PC-9 (cell line): Measurements from ENCODE around the gene CTDNEP1. TPM values are rescaled to one million over a fixed set of nuclear protein-coding genes. Genes with fewer than 3 reads are reported as not detected.

Source experiments
- BruUV-seq: library from RNA; stranded (reverse); fragments of 400-500 nt; replicated peaks from 2 replicates; lab custom pipeline; 2021; lab: Mats Ljungman, UMichigan
- CTCF ChIA-PET: fragments of 300-600 bp; sonication (Branson Sonifier 250); formaldehyde crosslinking; loops from one replicate; lab custom pipeline; 2022; ENCODE audit warnings: antibody characterized with exemption; lab: Charles Lee
- POLR2A ChIA-PET: fragments of 300-600 bp; sonication (Branson Sonifier 250); formaldehyde crosslinking; loops from one replicate; lab custom pipeline; 2022; ENCODE audit warnings: antibody characterized with exemption; ENCODE audit not compliant: unreplicated experiment; lab: Charles Lee
- DNase-seq, 2 experiments: peaks; one replicate each; pipeline versions ENCODE4 v3.0.0 to v3.0.0-alpha.2; 2015 to 2022; ENCODE audit warnings: mixed read lengths in 1 of 2
- H2AFZ ChIP-seq: fragments of 200-600 bp; sonication (generic); 2 replicates; pipeline ENCODE4 v1.8.1; 2017; ENCODE audit warnings: antibody characterized with exemption
- H3F3A ChIP-seq: fragments of 200-600 bp; sonication (generic); 2 replicates; pipeline ENCODE4 v1.8.1; 2017; ENCODE audit warnings: antibody characterized with exemption, mild to moderate bottlenecking, low read depth; ENCODE audit not compliant: insufficient read depth
- H3K27ac ChIP-seq: fragments of 200-600 bp; sonication (generic); 2 replicates; pipeline ENCODE4 v1.6.1; 2016; ENCODE audit warnings: mixed run types
- H3K27me3 ChIP-seq: fragments of 200-600 bp; sonication (generic); 2 replicates; pipeline ENCODE4 v1.6.1; 2016; ENCODE audit warnings: low read depth, mixed run types; ENCODE audit not compliant: insufficient read depth
- H3K36me3 ChIP-seq: fragments of 200-600 bp; sonication (generic); 2 replicates; pipeline ENCODE4 v1.6.1; 2016; ENCODE audit warnings: low read depth, mixed run types
- H3K4me1 ChIP-seq: fragments of 200-600 bp; sonication (generic); replicated peaks from 2 replicates; pipeline ENCODE4 v1.6.1; 2016; ENCODE audit warnings: mixed run types; ENCODE audit not compliant: insufficient read depth
- H3K4me2 ChIP-seq: fragments of 200-600 bp; sonication (generic); 2 replicates; pipeline ENCODE4 v1.6.1; 2017; ENCODE audit warnings: mixed run types
- H3K4me3 ChIP-seq: fragments of 200-600 bp; sonication (generic); 2 replicates; pipeline ENCODE4 v1.6.1; 2016; ENCODE audit warnings: mixed run types
- H3K79me2 ChIP-seq: fragments of 200-600 bp; sonication (generic); 2 replicates; pipeline ENCODE4 v1.6.1; 2017; ENCODE audit warnings: low read depth, mixed run types
- H3K9me2 ChIP-seq: fragments of 200-600 bp; sonication (generic); 2 replicates; pipeline ENCODE4 v1.8.1; 2017; ENCODE audit warnings: mild to moderate bottlenecking; ENCODE audit not compliant: insufficient read depth
- H3K9me3 ChIP-seq: fragments of 200-600 bp; sonication (generic); 2 replicates; pipeline ENCODE4 v1.8.1; 2016; ENCODE audit warnings: low read depth; ENCODE audit not compliant: insufficient read depth
- H4K20me1 ChIP-seq: fragments of 200-600 bp; sonication (generic); 2 replicates; pipeline ENCODE4 v1.8.1; 2017; ENCODE audit not compliant: insufficient read depth
- CTCF ChIP-seq: fragments of 200-600 bp; sonication (generic); conservative IDR thresholded peaks from 2 replicates; pipeline ENCODE4 v1.6.1; 2017; ENCODE audit warnings: mixed run types, antibody characterized with exemption, mild to moderate bottlenecking, moderate library complexity
- EZH2 ChIP-seq: fragments of 200-600 bp; sonication (generic); IDR thresholded peaks from 2 replicates; pipeline ENCODE4 v1.8.0; 2017; ENCODE audit warnings: antibody characterized with exemption, low read depth
- intact Hi-C: fragments of 100-400 bp; cut with micrococcal nuclease; formaldehyde crosslinking; loops from one replicate; pipeline ENCODE4 v1.10.0; 2022; ENCODE audit not compliant: unreplicated experiment
- total RNA-seq: library from RNA; stranded (reverse); gene quantifications from 2 replicates; pipeline ENCODE4 v1.2.3, GENCODE V29; 2021

The CTDNEP1 gene
- total RNA-seq, 1 experiment from 2014 or later: 203 TPM

GRCh38 chr17:7218758-7219157 is 32.8 kb downstream of the CTDNEP1 start:
- Histone ChIP-seq H3K4me3 (0 out of 2 replicates have a peak overlapping the region, but pooled peaks have one; percentile 77), H3K4me2 (peak overlapping the region; percentile 89), H3K4me1 (peaks cover 41% of the 10 kb centered on the region), H3K27ac (peak overlapping the region; percentile 98), H2AFZ (no peak overlapping the region), H3K27me3 (no peaks in the 10 kb centered on the region), H4K20me1 (peaks cover 32% of the 10 kb centered on the region), H3K36me3 (peaks cover 29% of the 10 kb centered on the region), H3K79me2 (peaks cover 31% of the 10 kb centered on the region), H3K9me3 (no peaks in the 10 kb centered on the region), H3K9me2 (no peaks in the 10 kb centered on the region), H3F3A (peaks cover 52% of the 10 kb centered on the region)
- POLR2A ChIA-PET: no interaction called here
- no TSS peak for BruUV-seq
- no peak for TF ChIP-seq CTCF
- no peak for TF ChIP-seq EZH2
- intact Hi-C loops: no loop called here
- CTCF ChIA-PET: interaction anchor here (0.7 to 2.2 kb wide), 2 partner anchors 23 to 24 kb away, joined by 4 to 30 read pairs; partner anchors contain the start of gene GABARAP
- no peak for DNase-seq

- Histone ChIP-seq H3K4me3 (no peak overlapping the region), H3K27ac (no peak overlapping the region), H3K9me2 (no peaks in the 10 kb centered on the region), H3K79me2 (peaks cover 29% of the 10 kb centered on the region), H3K9me3 (no peaks in the 10 kb centered on the region), H2AFZ (no peak overlapping the region), H3K4me1 (peaks cover 41% of the 10 kb centered on the region), H3K4me2 (no peak overlapping the region), H3K36me3 (peaks cover 23% of the 10 kb centered on the region), H3F3A (peaks cover 52% of the 10 kb centered on the region), H3K27me3 (no peaks in the 10 kb centered on the region), H4K20me1 (peaks cover 26% of the 10 kb centered on the region)
- DNase-seq: no peak
- ChIA-PET POLR2A (no interaction called here), CTCF (no interaction called here)
- BruUV-seq: no TSS peak
- TF ChIP-seq EZH2 (no peak), CTCF (no peak)
- intact Hi-C loops: no loop called here
Measured at GRCh38 chr17:7218166-7218565, 33.4 kb downstream of the CTDNEP1 start.

GRCh38 chr17:7217113-7217987 is 34.2 kb downstream of the CTDNEP1 start:
- peaks cover 18% of the 10 kb centered on the region for H4K20me1 ChIP-seq
- peaks cover 52% of the 10 kb centered on the region for H3F3A ChIP-seq
- TF ChIP-seq EZH2: no peak
- peaks cover 38% of the 10 kb centered on the region for H3K4me1 ChIP-seq
- H3K4me2 ChIP-seq: peak overlapping the region; percentile 51; the same call in 1 of the 2 replicates
- H3K9me3 ChIP-seq: no peaks in the 10 kb centered on the region
- peaks cover 20% of the 10 kb centered on the region for H3K79me2 ChIP-seq
- intact Hi-C loops: no loop called here
- ChIA-PET POLR2A (interaction anchor here (0.6 kb wide), 1 partner anchor 20 kb away, joined by 4 read pairs; no protein-coding TSS in a partner anchor), CTCF (interaction anchor here (0.6 kb wide), 1 partner anchor 116 kb away, joined by 3 read pairs; no protein-coding TSS in a partner anchor)
- no peak for DNase-seq
- no TSS peak for BruUV-seq
- no peaks in the 10 kb centered on the region for H3K27me3 ChIP-seq
- peaks cover 15% of the 10 kb centered on the region for H3K36me3 ChIP-seq
- H2AFZ ChIP-seq: no peak overlapping the region
- no peaks in the 10 kb centered on the region for H3K9me2 ChIP-seq
- no peak overlapping the region for H3K27ac ChIP-seq
- no peak overlapping the region; the same call in 1 of the 2 replicates for H3K4me3 ChIP-seq
